ENCODE data around the gene DOCK6.

DOCK6 gene

GRCh38 chr19:11295665-11296245 is 33.4 kb upstream of the DOCK6 start, which contains the start of gene TSPAN16:
Gene TSPAN16, plus strand, starts transcription at chr19:11296160. Its CDS starts 138 bp downstream, at chr19:11296298.
- no peak within 1 kb of the TSS for H3K4me3 ChIP-seq (replicated peaks; ENCODE audit: low read depth, low read length)
- DNase-seq (ENCODE audit: low read depth), result no peak
- TF ChIP-seq CTCF (IDR thresholded peaks at IDR 0.05; ENCODE audit: low read length, missing control alignments), result peak; percentile 9

DNA sequence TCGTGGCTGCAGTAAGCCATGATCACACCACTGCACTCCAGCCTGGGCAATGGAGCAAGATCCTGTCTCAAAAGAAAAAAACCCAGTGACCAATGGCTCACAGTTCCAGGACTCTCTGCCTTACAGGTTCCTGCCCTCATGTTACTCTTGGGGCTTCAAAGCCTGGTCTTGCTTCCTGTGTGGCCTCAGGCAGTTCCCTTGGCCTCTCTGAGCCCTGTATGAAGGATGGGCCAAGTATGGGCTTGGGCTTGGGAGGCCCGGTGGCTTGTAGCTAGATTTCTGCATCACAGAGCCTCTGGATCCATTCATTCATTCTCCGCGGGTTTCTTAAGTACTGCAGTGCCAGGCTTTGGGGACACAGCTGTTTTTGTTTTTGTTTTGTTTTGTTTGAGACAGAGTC is 32.9 kb upstream of the DOCK6 start:
- H3K4me3 ChIP-seq (replicated peaks; ENCODE audit: low read depth, low read length), result no peak overlapping the region
- DNase-seq (ENCODE audit: low read depth), result no peak
- TF ChIP-seq CTCF (IDR thresholded peaks at IDR 0.05; ENCODE audit: low read length, missing control alignments), result no peak

DNA sequence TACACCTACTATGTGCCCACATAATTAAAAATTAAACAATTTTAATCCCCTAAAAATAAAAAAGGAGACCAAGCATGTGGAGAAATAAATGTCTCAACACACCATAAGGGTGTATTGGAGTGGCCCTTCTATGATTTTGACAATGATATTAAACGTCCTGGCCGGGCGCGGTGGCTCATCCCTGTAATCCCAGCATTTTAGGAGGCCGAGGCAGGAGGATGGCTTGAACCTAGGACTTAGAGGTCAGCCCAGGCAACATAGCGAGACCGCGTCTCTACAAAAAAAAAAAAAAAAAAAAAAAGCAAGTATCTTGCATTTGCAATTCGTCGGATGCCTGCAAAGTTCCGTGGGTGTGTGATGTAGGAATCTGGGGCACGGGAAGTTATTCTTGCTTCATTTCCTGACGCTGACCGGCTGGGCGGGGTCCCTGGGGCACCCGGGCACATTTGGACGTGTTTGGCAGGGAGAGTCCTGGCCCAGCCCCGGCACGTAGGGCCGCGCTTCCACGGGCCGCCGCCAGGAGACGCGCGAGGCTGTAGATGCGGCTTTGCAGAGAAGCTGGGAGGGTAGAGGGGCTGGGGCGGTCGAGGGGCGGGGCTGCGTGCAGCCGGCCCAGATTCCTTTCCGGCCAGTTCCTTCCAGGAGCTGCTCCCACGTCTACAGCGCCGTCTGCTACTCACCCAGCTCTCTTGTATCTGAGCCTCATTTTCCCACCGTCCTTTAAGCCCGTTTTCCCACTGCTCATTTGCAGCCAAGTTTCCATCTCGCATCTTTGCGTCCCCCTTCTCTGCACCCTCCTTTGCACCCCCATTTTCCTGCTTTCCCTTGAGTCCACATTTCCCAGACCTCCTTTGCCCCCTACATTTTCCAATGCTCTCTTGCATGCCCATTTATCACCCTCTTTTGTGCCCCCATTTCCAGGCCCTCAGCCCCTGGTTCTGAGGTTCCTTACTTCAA is 31.4 kb upstream of the DOCK6 start:
- peak; percentile 86 for TF ChIP-seq CTCF (IDR thresholded peaks at IDR 0.05; ENCODE audit: low read length, missing control alignments)
- H3K4me3 ChIP-seq (replicated peaks; ENCODE audit: low read depth, low read length), result peak overlapping the region; percentile 28
- DNase-seq (ENCODE audit: low read depth), result peak; percentile 97

- no peak for DNase-seq (ENCODE audit: low read depth)
- no peak for TF ChIP-seq CTCF (IDR thresholded peaks at IDR 0.05; ENCODE audit: low read length, missing control alignments)
- H3K4me3 ChIP-seq (replicated peaks; ENCODE audit: low read depth, low read length), result no peak overlapping the region
These were observed 29.7 kb upstream of the DOCK6 start for GRCh38 chr19:11291991-11292390.

DNA sequence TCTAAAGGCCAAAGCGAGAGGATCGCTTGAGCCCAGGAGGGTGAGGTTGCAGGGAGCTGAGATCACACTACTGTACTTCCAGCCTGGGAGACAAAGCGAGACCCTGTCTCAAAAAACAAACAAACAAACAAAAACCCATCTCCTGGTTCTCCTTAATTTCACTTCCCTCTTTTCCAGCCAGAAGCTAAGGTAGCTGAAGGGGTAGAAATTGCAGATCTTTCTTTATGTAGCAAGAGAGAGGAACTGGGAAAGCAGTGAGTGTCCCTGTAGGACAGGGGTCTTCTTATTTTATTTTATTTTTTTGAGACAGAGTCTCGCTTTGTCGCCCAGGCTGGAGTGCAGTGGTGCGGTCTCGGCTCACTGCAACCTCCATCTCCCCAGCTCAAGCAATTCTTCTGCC is 29.1 kb upstream of the DOCK6 start:
- H3K4me3 ChIP-seq (replicated peaks; ENCODE audit: low read depth, low read length), result no peak overlapping the region
- TF ChIP-seq CTCF (IDR thresholded peaks at IDR 0.05; ENCODE audit: low read length, missing control alignments), result no peak
- DNase-seq (ENCODE audit: low read depth), result no peak

- H3K4me3 ChIP-seq (replicated peaks; ENCODE audit: low read depth, low read length), result no peak overlapping the region
- no peak for TF ChIP-seq CTCF (IDR thresholded peaks at IDR 0.05; ENCODE audit: low read length, missing control alignments)
- DNase-seq (ENCODE audit: low read depth), result no peak
These were observed 27.9 kb upstream of the DOCK6 start for GRCh38 chr19:11290256-11290655.
